ENCODE data around the gene DENND1B.
"Not testable (repeated sequence)": the region's sequence is repeated elsewhere in the genome, so short reads cannot be mapped to it uniquely, and the experiment has no call there.

Gene DENND1B

GRCh38 chr1:197743578-197743977 lies 31.7 kb downstream of the DENND1B start:
- no peak for DNase-seq

GRCh38 chr1:197740992-197741391 lies 34.3 kb downstream of the DENND1B start:
- no peak for DNase-seq

DNA sequence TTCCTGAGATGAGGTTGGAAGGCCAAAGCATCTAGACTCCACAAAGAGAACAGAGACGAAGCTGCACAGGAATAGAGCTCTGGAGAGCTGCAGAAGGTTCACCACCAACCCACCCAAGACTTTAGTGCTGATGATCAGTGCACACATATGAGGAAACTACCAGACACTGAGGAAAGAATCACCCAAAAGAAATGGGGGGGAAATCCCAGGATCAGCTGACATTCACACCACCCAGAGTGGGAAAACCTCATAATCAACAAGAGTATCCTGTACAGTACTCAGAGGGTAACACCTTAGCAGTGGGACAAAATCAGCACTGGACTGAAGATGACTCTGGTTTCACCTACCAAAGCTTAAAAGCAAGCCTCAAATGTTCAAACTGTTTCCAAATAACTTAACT lies 36.4 kb downstream of the DENND1B start:
- DNase-seq, result peak in 2 of 4 experiments; percentile 6 to 13

DNA sequence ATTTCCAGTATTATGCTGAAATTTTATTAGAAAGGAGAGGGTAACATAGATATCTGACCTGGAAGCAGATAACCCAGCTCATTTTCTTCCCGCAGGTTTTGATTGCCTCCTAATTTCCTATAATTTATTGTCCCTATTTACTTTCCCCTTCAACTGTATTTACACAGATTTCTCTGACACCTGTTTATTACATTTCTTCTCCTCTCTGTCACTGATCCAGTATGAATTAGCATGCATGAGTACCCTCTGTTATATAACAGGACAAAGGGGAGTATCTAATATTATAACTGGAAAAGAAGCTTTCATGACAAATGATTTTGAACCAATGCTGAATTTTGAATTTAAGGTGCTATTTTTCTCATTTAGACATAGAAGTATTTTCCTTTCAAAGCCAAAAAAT lies 37.4 kb downstream of the DENND1B start:
- no peak for DNase-seq

DNA sequence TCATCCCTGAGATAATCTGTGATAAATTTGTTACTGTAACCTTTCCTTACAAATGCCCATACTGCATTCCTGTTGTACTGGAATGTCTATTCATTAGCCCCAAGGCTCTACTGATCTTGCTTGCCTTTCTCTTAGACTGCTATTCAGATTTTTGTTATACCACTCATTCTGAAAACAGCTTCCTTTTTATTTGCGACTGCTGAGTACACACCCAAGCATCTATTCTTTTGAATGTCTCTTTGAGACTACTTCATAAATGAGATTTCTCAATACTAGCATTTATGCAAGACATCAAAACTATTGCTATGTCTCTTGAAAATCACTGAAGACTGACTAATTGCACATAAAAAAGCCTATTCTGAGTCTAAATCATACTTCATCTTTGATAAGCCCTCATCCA lies 38.6 kb downstream of the DENND1B start:
- DNase-seq, result peak; percentile 8 to 69 (median 41)

- DNase-seq, result no peak
These were observed 39.8 kb downstream of the DENND1B start for GRCh38 chr1:197735461-197735860.

DNA sequence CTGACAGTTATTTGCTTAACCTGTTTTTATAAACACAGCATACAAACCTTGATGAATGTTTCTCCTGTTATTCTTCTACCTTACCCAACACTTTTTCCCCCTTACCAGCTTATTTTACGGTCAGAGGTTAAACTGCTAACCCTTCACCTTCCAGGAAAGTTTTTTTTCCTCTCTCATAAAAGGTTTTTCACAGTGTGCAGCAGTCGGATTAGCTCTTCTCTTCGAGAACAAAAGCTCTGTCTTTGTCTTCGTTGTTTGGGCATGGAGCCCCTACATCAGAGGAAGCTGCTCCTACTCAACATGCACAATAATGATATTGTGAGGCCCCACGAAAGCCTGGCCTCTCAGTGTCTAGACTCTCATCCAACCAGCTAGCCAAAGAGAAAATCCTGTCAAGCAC lies 42.0 kb downstream of the DENND1B start:
- no peak for DNase-seq

DNA sequence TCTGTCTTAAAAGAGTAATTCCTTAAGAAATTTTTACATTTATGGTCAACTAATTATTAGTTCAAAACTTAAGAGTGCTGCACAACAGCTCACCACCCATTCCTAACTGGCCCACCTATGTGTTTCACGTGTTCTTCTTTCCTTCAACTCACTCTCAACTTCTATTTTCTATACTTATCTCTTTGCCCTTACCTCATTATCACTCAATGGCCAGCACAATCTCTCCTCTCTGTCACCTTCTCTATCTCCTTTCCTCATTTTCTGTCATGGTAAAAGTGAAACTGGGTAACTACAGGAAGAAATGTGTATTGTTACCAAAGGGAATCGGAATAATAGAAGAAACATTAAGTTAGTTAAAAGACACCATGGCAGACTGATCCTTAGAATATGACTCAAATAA lies 43.1 kb downstream of the DENND1B start:
- no peak for DNase-seq

DNA sequence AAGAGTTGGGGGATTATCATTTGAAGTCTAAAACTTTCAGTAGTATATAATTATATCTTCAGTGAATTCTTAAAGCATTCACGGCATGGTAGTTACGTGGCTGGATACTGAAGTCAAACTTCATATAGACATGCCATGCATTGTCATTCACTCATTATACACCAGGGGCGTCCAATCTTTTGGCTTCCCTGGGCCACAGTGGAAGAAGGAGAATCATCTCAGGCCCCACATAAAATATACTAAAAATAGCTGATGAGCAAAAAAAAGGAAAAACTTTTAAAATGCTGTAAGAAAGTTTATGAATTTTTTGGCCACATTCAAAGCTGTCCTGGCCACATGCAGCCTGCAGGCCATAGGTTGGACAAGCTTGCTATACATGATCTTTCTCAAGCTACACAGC lies 43.8 kb downstream of the DENND1B start:
- no peak for DNase-seq

DNA sequence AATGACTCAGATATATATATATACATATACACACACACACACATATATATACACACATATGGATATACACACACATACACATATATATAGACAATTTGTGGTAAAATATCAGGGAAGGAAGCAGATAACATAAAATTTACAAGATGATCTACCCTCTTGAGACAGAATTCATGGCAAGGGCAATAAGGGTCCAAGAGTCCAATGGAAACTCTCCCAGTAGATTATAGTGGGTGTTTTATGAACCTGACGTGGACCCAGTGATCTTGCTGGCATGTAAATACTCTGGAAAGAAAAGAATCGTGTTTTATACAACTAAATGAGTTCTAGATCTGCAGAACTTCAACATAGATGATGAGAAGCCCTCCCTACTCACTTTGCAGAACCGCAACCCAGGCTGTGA lies 49.3 kb downstream of the DENND1B start:
- no peak for DNase-seq

DNA sequence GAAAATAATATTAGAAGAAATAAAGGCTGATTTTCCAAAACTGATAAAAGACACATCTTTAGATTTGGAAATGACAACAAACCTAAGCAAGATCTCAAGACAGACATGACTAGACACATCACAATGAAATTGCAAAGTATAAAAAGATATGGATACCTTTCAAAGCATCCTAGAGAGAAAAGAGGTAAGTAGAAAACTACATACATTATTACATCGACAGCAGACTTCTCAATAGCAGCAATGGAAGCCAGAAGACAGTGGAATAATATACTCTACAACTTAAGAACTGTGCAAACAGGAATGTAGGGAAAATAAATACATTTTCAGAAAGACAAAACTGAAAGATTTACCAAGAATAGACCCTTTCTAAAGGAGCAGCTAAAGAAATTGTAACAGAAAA lies 50.2 kb downstream of the DENND1B start:
- DNase-seq, result peak in 2 of 4 experiments; percentile 13 to 26

DNA sequence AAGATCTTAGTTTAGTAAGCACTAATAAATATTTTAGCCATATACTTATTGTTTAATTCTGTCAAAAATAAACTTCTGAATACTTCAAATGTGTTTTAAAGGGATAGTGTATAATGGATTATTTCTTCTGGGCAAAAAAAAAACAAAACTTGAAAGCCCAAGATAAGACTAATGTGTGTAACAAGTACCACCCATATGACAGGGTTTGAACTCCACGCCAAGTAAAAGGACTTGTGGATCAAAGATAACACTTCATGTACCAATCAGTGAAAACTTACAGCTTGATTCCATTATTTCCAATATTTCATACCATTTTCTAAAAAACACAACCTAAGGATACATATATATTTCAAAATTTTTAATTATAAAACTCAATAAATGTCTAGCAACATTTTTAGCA lies 59.5 kb downstream of the DENND1B start:
- no peak for DNase-seq

GRCh38 chr1:197706601-197707000 lies 68.7 kb downstream of the DENND1B start:
- peak; percentile 17 to 66 (median 54) for DNase-seq

- DNase-seq, result no peak
These were observed 69.3 kb downstream of the DENND1B start for GRCh38 chr1:197705941-197706340.

DNA sequence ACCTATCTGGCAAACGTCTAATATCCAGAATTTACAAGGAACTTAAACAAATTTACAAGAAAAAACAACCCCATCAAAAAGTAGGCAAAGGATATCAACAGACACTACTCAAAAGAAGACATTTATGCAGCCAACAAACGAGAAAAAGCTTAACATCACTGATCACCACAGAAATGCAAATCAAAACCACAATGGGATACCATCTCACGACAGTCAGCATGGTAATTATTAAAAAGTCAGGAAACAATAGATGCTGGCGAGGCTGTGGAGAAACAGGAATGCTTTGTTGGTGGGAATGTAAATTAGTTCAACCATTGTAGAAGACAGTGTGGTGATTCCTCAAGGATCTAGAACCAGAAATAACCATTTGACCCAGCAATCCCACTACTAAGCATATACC lies 74.6 kb downstream of the DENND1B start:
- DNase-seq, result not testable (repeated sequence)

- no peak for DNase-seq
These were observed 78.9 kb downstream of the DENND1B start for GRCh38 chr1:197696372-197696771.

DNA sequence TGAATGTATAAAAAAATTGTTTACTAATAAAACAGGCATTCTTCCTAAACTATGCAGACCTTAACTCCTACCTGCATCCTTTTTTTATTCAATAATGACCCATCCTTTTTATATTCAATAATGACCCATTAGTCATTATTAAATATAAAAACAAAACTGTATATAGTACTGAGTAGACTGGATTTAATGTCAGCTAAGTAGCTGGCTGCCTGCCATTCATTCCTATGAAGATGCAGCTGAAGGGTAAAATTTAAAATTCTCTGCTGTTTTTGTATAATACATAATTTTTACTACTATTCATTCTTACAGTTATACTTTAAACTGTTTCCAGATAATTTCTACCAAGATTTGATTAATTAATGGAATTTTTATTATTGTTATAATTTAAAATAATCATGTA lies 79.3 kb downstream of the DENND1B start:
- no peak for DNase-seq

GRCh38 chr1:197692965-197693364 lies 82.3 kb downstream of the DENND1B start:
- DNase-seq, result peak in 3 of 4 experiments; percentile 15 to 41 (median 18)

DNA sequence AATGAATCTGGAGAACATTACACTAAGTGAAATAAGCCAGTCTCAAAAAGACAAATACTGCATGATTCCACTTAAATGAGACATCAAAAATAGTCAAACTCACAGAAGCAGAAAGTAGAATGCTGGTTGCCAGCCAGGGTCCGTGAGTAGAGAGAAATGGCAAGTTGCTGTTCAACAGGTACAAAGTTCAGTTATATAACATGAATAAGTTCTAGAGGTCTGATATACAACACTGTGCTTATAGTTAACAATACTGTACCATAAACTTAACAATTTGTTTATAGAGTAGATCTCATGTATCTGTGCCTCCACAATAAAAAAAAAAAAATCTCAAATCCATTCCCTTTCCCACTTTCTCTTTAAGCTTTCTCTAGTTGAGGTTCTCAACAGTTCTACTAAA lies 83.5 kb downstream of the DENND1B start:
- no peak for DNase-seq

DNA sequence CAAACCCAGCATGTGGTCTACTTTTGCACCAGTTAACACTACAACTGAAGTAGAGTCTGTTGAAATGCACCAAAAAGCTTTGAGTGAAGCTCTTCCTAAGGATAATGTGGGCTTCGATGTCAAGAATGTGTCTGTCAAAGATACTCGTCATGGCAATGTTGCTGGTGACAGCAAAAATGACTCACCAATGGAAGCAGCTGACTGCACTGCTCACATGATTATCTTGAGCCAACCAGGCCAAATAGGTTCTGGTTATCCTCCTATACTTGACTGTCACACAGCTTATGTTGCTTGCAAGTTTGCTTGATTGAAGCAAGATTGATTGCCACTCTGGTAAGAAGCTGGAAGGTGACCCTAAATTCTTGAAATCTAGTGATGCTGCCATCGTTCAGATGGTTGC lies 85.2 kb downstream of the DENND1B start:
- no peak for DNase-seq

DNA sequence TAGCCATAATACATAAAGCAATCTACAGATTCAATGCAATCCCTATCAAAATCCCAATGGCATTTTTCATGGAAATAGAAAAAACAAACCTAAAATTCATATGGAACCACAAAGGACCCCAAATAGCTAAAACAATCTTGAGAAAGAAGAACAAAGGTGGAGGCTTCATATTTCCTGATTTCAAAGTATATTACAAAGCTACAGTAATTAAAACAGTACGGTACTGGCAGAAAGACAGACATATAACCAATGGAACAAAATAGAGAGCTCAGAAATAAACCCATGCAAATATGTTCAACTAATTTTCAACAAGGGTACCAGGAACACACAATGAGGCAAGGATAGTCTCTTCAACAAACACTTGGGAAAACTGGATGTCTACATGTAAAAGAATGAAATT lies 87.0 kb downstream of the DENND1B start:
- DNase-seq, result no peak

GRCh38 chr1:197686702-197687355 lies 88.5 kb downstream of the DENND1B start:
- DNase-seq, result no peak

GRCh38 chr1:197686231-197686630 lies 89.0 kb downstream of the DENND1B start:
- DNase-seq, result no peak

DNA sequence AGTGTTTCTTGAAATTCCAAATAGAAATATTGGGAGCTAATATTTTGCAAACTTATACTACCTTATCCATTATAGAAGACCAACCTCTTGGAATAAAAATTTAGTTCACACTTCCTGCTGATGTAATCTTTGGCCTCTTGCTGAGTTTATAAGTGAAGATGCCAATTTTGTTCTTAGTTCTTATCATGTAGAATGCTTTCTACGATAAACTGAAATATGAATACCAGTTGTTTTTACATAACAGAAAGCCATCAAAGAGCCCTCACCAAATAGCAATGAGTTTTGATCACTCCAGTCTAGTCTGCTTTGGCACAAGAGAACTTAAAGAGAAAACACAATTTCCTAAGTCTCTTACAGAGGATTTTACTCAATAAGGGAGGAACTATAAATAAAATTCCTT lies 89.5 kb downstream of the DENND1B start:
- DNase-seq, result no peak

- no peak for DNase-seq
These were observed 91.3 kb downstream of the DENND1B start for GRCh38 chr1:197683895-197684553.

All from suppressor macrophage (primary cell).